Measurements from ENCODE around the gene CIZ1. TPM values are rescaled to one million over a fixed set of nuclear protein-coding genes. Genes with fewer than 3 reads are reported as not detected.
A peak's percentile ranks its signal among the peaks of the same experiment; 100 is the strongest.

CIZ1 gene
- total and polyA plus RNA-seq, 2 experiments from 2014 or later: 95.0 to 105 TPM

- DNase-seq (ENCODE audit: low read depth in 1 of 2, low spot score in 1 of 2): no peak
- Histone ChIP-seq H3K27me3 (no peaks in the 10 kb centered on the region), H3K27ac (no peak overlapping the region), H3K4me3 (no peak overlapping the region), H3K9me3 (ENCODE audit: low read depth) (no peaks in the 10 kb centered on the region), H3K4me1 (ENCODE audit: low read depth) (no peaks in the 10 kb centered on the region), H3K36me3 (no peaks in the 10 kb centered on the region)
- TF ChIP-seq, protein P1, sequence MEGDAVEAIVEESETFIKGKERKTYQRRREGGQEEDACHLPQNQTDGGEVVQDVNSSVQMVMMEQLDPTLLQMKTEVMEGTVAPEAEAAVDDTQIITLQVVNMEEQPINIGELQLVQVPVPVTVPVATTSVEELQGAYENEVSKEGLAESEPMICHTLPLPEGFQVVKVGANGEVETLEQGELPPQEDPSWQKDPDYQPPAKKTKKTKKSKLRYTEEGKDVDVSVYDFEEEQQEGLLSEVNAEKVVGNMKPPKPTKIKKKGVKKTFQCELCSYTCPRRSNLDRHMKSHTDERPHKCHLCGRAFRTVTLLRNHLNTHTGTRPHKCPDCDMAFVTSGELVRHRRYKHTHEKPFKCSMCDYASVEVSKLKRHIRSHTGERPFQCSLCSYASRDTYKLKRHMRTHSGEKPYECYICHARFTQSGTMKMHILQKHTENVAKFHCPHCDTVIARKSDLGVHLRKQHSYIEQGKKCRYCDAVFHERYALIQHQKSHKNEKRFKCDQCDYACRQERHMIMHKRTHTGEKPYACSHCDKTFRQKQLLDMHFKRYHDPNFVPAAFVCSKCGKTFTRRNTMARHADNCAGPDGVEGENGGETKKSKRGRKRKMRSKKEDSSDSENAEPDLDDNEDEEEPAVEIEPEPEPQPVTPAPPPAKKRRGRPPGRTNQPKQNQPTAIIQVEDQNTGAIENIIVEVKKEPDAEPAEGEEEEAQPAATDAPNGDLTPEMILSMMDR (IDR thresholded peaks at IDR 0.05; ENCODE audit: low read depth, low read length): no peak
These were observed 39.9 kb downstream of the CIZ1 start for GRCh38 chr9:128151309-128152132.

- DNase-seq (ENCODE audit: low read depth in 1 of 2, low spot score in 1 of 2): peak in 1 of 2 donors; percentile 17
- no peak overlapping the region for H3K4me3 ChIP-seq
- no peaks in the 10 kb centered on the region for H3K9me3 ChIP-seq (ENCODE audit: low read depth)
- TF ChIP-seq, protein P1 (IDR thresholded peaks at IDR 0.05; ENCODE audit: low read depth, low read length): peak; percentile 32
- no peaks in the 10 kb centered on the region for H3K27me3 ChIP-seq
- H3K36me3 ChIP-seq: no peaks in the 10 kb centered on the region
- H3K27ac ChIP-seq: no peak overlapping the region
- H3K4me1 ChIP-seq (ENCODE audit: low read depth): no peaks in the 10 kb centered on the region
These were observed 40.6 kb downstream of the CIZ1 start for GRCh38 chr9:128150594-128151308.

GRCh38 chr9:128149951-128150593, 41.3 kb downstream of the CIZ1 start:
- Histone ChIP-seq H3K9me3 (ENCODE audit: low read depth) (no peaks in the 10 kb centered on the region), H3K4me3 (no peak overlapping the region), H3K4me1 (ENCODE audit: low read depth) (no peaks in the 10 kb centered on the region), H3K27ac (no peak overlapping the region), H3K36me3 (no peaks in the 10 kb centered on the region), H3K27me3 (no peaks in the 10 kb centered on the region)
- no peak for DNase-seq (ENCODE audit: low read depth in 1 of 2, low spot score in 1 of 2)
- TF ChIP-seq, protein P1 (IDR thresholded peaks at IDR 0.05; ENCODE audit: low read depth, low read length): no peak

DNA sequence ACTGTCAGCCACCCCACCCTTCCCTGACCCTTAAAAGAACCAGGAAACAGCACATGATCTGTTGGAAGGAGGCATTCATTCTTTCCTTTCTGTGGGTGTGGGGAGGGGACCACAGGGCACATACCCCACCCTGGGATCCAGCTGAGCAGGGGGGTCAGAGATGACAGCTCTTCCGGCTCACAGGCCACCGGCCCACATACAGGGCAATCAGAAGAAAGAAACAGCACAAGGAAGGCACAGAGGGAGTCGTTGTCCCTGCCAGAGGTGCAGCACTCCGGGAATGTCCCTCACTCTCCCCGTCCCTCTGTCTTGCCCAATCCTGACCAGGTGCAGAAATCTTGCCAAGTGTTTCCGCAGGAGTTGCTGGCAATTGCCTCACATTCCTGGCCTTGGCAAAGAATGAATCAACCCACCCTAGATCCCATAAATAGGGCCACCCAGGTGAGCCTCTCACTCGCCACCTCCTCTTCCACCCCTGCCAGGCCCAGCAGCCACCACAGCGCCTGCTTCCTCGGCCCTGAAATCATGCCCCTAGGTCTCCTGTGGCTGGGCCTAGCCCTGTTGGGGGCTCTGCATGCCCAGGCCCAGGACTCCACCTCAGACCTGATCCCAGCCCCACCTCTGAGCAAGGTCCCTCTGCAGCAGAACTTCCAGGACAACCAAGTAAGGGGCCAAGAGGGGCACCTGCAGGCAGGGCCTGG, 42.2 kb downstream of the CIZ1 start, which contains the start of gene LCN2:
Gene LCN2, plus strand, starts transcription at position 453 of the 701 bp plus-strand sequence. Its CDS starts 73 bp downstream, at position 526.
- Histone ChIP-seq H3K4me3 (no peak within 1 kb of the TSS), H3K36me3 (no peaks in the 10 kb centered on the region), H3K4me1 (ENCODE audit: low read depth) (no peaks in the 10 kb centered on the region), H3K9me3 (ENCODE audit: low read depth) (no peaks in the 10 kb centered on the region), H3K27ac (no peak within 1 kb of the TSS), H3K27me3 (no peaks in the 10 kb centered on the region)
- no peak for DNase-seq (ENCODE audit: low read depth in 1 of 2, low spot score in 1 of 2)
- TF ChIP-seq, protein P1 (IDR thresholded peaks at IDR 0.05; ENCODE audit: low read depth, low read length): no peak

GRCh38 chr9:128148509-128149000, 42.8 kb downstream of the CIZ1 start:
- Histone ChIP-seq H3K27ac (no peak overlapping the region), H3K36me3 (no peaks in the 10 kb centered on the region), H3K4me1 (ENCODE audit: low read depth) (no peaks in the 10 kb centered on the region), H3K27me3 (no peaks in the 10 kb centered on the region), H3K4me3 (no peak overlapping the region), H3K9me3 (ENCODE audit: low read depth) (no peaks in the 10 kb centered on the region)
- DNase-seq (ENCODE audit: low read depth in 1 of 2, low spot score in 1 of 2): no peak
- TF ChIP-seq, protein P1 (IDR thresholded peaks at IDR 0.05; ENCODE audit: low read depth, low read length): no peak
